Tibial nerve (tissue), 4 donors: ENCODE measurements around the gene PUM1.
"Not testable (repeated sequence)": the region's sequence is repeated elsewhere in the genome, so short reads cannot be mapped to it uniquely, and the experiment has no call there.

Experiments
- CTCF ChIP-seq, 5 experiments: fragments of 200-600 bp in 3 of 5; fragments of 450-650 bp in 2 of 5; sonication (generic) in 3 of 5; IDR thresholded peaks; one replicate each; pipeline ENCODE4 v1.5.1; 2016 to 2019; ENCODE audit warnings: antibody characterized with exemption in 5 of 5, mild to moderate bottlenecking in 3 of 5, moderate library complexity in 2 of 5
- EP300 ChIP-seq, 2 donors: sonication (generic); formaldehyde crosslinking; IDR thresholded peaks; one replicate each; pipeline ENCODE4 v1.6.1; 2017; ENCODE audit warnings: antibody characterized with exemption in 2 of 2, mild to moderate bottlenecking in 1 of 2

- not testable (repeated sequence) for TF ChIP-seq CTCF, EP300 (IDR thresholded peaks at IDR 0.05)
These were observed 93.2 kb downstream of the PUM1 start for GRCh38 chr1:30972349-30972748.
